22Rv1 (cell line): Measurements from ENCODE around the gene BAZ2A.

Experiments
- ZFX ChIP-seq: fragments of 450-650 bp; IDR thresholded peaks from 2 replicates; pipeline ENCODE4 v1.6.1; 2017; ENCODE audit warnings: antibody characterized with exemption, borderline replicate concordance
- TF ChIP-seq, protein P1 (sequence below): fragments of 450-650 bp; IDR thresholded peaks from 2 replicates; pipeline ENCODE4 v1.5.1; 2017; ENCODE audit warnings: mild to moderate bottlenecking

DNA sequence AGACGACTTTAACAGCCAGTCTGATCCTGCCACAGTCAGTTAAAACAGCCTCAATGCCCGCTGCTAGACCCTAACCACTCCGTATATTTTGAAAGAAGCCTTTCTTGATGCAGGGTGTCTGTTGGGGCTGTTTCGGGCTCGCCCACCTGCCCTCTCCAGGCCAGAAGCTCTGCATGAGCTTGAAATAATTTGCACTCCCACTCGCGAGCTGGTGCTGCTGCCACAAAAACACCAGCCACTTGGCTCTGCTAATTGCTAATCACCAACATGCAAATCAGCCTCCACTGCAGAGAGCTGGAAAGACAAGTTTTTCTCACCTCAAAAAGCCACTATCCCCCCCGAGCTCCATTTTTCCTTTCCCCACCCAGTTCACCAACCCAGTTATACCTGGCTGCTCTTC lies 15.5 kb downstream of the BAZ2A start:
- TF ChIP-seq, protein P1, sequence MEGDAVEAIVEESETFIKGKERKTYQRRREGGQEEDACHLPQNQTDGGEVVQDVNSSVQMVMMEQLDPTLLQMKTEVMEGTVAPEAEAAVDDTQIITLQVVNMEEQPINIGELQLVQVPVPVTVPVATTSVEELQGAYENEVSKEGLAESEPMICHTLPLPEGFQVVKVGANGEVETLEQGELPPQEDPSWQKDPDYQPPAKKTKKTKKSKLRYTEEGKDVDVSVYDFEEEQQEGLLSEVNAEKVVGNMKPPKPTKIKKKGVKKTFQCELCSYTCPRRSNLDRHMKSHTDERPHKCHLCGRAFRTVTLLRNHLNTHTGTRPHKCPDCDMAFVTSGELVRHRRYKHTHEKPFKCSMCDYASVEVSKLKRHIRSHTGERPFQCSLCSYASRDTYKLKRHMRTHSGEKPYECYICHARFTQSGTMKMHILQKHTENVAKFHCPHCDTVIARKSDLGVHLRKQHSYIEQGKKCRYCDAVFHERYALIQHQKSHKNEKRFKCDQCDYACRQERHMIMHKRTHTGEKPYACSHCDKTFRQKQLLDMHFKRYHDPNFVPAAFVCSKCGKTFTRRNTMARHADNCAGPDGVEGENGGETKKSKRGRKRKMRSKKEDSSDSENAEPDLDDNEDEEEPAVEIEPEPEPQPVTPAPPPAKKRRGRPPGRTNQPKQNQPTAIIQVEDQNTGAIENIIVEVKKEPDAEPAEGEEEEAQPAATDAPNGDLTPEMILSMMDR = no peak
- TF ChIP-seq ZFX = no peak
